ENCODE measurements around the gene CLIC2.
"Not testable (repeated sequence)": the region's sequence is repeated elsewhere in the genome, so short reads cannot be mapped to it uniquely, and the experiment has no call there.

The CLIC2 gene

DNA sequence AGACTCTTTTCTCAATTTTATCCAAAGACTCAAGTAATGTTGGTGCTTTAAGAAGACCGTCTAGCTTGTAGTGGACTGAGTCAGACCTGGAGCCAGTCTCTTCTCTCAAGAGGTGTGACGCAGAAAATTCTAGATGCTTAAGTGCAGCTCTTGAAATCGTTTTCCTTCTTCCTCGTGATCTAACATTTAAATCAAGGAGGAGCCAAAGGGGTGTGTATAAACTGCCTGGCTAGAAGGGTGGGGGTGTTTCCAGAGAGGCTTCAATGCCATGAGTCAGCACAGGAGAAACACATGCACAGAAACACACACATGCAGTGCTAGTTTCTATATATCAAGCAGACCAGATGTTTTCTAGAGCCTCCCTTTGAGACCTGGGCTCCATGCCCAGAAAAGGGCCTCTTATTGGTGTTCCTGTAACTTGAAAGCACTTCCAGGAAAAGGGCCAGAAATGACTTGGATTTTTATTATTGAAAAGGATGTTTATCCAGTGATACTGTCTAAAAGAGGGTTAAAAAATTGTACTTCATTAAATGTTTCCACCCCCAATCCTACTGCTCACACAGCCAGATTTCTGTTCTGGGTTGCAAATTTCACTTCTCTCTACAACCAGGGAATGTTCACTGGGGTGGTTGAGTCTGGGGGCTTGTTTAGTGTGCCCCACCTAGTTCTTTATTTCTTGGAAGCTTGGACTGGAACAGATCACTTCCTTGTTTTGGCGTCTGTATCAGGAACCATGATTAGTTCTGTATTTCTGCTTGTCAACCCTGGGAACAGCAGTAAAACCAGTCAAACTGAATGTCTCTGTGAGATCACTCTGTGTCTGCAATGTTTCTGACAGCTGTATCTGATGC lies at the start of gene CLIC2:
Gene CLIC2, minus strand, starts transcription at position 129 of the 851 bp plus-strand sequence. CDS start 187 bp downstream, outside the sequence.
- no peak for DNase-seq

GRCh38 chrX:155382529-155382967 lies 48.1 kb upstream of the CLIC2 start:
- not testable (repeated sequence) for DNase-seq

- not testable (repeated sequence) for DNase-seq
These were observed 47.6 kb upstream of the CLIC2 start, which contains the start of gene F8A2 for GRCh38 chrX:155381843-155382528. F8A2 (plus strand) TSS chrX:155382095; CDS start chrX:155382115, 20 bp downstream.

- not testable (repeated sequence) for DNase-seq
These were observed 45.4 kb upstream of the CLIC2 start for GRCh38 chrX:155379802-155380201.

- DNase-seq, result not testable (repeated sequence)
These were observed 39.5 kb upstream of the CLIC2 start for GRCh38 chrX:155373777-155374458.

DNA sequence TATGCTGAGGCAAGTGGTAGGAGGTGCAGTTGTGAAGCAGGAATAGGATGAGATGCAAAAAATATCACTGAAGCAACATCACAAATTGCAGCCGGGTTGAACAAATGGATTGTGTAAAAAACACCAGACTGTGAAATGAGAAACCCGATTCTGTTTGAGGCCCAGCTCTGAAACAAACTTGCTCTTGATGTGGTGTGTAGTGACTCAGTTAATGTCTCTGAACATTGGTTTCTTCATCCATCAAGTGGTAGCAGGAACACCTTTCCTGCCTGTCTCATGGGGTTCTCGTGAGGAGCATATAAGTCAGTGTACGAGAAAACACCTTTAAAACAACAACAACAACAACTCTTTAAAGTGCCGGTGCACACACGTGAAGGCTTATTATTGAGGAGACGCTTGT lies 29.3 kb upstream of the CLIC2 start:
- DNase-seq, result not testable (repeated sequence)

- not testable (repeated sequence) for DNase-seq
These were observed 15.0 kb upstream of the CLIC2 start for GRCh38 chrX:155349448-155349847.

DNA sequence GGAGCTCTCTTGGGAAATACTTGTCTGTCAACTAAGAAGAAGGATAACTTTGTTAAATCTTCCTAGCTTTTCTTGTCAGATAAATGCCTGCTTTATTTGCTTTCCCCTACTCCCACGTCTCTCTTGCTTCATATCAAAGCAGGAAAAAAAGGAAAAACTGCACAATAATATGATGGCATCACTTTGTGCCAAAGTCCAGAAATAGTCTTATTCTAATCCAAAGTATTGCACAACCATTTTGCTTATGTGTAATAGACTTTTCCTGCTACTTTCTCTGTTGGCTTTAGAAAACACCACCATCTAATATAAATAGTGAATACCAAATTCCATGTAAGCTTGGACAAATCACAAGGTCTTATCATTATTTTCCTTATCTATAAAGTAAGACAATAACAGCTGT lies 11.3 kb upstream of the CLIC2 start:
- DNase-seq, result not testable (repeated sequence)

- DNase-seq, result not testable (repeated sequence)
These were observed 911 bp upstream of the CLIC2 start for GRCh38 chrX:155335337-155335712.

DNA sequence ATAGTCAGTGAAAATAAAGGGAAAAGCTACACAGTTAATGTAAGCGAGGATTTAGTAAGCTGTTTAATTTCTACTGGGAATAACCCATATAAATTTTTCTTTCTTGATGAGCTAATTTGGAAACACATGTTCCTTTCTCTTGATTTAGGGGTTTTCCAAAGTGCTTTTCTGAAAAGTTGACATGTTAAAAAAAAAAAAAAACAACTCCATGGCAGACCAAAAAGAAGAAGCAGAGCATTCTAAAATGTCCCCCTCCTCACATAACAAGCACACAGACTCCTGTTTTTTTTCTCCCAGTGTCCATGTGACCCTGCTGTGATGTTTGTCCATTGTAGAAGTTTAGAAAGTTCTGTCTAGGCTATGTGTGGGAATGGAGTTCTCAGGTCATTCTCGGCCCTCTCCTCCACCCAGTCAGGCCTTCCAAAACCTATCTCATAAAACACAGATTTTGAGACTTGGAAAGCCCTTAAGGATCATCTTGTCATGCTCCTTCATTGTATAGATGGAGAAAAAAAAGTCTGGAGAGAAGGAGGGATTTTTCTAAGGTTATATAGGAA lies 792 bp downstream of the CLIC2 start:
- no peak for DNase-seq

DNA sequence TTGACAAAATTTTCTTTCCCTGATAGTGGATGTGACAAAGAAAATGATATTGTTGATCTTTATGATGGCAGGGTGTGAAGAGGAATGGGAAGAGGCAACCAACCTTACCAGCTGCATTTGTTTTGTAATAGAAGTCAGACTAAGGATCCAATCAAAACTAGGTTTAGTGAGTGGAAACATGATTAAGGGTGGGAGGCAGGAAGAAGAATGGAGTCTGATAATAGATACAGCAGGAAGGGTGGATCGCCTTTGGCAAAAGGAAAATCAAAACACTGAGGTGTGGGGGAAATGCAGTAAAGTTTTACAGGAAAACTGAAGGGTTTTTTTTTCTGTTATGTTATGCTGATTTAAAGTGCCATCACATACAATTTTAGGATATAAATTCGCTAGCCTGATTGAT lies 3.4 kb downstream of the CLIC2 start:
- no peak for DNase-seq

- DNase-seq, result no peak
These were observed 5.1 kb downstream of the CLIC2 start for GRCh38 chrX:155329293-155329692.

DNA sequence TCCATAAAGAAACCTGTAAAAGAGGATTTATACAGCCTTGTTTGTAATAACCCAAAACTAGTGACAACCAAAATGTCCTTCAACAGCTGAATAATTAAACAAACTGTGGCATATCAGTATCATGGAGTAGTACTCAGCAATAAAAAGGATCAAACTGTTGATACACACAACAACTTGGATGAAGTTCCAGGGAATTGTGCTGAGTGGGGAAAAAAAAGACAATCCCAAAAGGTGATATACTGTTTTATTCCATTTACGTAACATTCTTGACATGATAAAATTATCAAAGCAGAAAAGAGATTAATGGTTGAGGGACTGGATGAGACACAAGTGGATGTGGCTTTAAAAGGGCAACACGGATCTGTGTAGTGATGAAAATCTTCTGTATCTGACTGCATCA lies 7.8 kb downstream of the CLIC2 start:
- no peak for DNase-seq

GRCh38 chrX:155314260-155314659 lies 20.2 kb downstream of the CLIC2 start:
- DNase-seq, result no peak

GRCh38 chrX:155313766-155314165 lies 20.6 kb downstream of the CLIC2 start:
- no peak for DNase-seq

GRCh38 chrX:155293771-155294170 lies 40.6 kb downstream of the CLIC2 start:
- DNase-seq, result no peak

DNA sequence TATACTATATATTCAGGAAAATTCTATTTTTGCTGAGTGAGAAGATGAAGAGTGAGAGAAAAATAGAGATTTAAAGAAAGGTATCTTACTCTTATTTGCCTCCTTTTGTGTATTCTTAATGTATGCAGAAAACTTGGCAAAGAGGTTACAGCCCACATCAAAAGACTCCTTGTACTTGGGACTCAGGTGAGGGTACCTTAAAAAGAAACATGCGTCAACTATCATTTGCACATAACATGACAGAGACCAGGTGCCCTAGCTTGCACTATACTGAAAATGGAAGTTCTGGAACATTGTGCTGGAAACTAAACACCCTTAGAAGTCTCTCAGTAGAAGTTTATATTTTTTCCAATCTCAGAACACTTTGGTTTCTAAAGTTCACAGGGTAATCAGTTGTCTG lies 54.5 kb downstream of the CLIC2 start:
- no peak for DNase-seq

DNA sequence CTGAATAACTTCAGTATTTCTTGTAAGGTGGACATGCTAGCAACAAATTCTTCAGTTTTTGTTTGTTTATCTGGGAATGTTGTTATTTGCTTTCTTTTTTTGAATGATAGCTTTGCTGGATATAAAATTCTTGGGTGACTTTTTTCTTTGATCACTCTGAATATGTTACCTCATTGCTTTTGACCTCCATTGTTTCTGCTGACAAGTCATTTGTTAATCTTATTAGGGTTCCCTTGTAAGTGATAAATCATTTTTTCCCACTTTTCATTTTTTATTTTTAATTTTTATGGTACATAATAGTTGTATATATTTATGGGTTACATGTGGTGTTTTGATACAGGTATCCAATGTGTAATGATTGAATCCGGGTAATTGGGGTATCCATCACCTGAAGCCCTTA lies 63.4 kb downstream of the CLIC2 start:
- DNase-seq, result no peak

DNA sequence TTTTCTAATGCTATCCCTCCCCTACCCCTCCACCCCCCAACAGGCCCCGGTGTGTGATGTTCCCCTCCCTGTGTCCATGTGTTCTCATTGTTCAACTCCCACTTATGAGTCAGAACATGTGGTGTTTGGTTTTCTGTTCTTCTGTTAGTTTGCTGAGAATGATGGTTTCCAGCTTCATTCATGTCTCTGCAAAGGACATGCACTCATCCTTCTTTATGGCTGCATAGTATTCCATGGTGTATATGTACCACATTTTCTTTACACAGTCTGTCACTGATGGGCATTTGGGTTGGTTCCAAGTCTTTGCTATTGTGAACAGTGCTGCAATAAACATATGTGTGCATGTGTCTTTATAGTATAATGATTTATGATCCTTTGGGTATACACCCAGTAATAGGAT lies 66.4 kb downstream of the CLIC2 start:
- DNase-seq, result not testable (repeated sequence)

DNA sequence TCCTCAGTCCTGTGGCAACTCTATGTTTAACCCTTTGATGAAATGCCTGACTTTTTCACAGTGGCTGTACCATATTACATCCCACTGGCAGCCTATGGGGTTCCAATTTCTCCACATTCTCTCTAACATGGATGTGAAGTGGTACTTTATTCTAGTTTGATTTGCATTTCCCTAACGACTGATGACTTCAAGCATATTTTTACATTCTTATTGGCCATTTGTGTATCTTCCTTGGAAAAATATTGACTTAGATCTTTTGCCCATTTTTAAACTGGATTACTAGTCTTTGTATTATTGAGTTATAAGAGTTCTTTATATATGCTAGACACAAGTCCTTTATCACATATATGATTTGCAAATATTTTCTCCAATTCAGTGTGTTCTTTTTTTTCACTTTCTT lies 68.0 kb downstream of the CLIC2 start:
- DNase-seq, result no peak

DNA sequence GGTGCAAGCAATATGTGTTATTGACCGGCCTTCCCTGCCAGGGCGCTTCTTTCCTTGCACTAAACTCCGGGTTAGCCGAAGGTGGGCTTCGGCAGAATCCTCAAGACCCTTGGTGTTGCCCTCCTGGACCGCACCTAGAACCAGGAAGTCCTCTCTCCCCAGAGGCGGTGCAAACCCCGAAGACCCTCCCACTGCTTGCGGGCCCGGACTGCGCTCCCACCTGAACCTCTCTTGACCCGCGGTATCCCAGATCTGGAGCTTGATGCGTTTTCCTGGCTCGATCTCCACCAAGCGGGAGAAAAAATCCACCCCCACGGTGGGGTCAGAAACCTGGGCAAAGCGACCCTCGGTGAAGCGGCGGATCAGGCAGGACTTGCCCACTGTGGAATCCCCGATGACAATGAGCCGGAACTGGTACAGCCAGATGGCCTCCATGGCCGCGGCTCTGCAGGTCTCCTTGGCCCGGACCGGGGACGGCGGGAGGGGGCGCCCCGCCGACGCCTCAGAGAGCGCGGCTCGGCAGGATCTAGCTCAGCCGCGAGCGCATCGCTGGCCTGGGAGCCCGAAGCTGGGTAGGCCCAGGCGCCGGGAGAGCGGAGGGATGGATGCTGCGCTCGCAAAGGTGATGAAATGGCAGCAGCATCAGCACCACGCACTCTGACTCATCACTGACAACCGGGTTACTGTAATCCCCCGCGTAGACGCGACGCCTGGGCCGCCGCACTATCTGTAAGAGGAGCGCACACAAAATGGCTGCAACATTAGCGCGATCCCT lies 70.4 kb downstream of the CLIC2 start, which contains the start of gene RAB39B:
Gene RAB39B, minus strand, starts transcription at position 638 of the 775 bp plus-strand sequence. Its CDS starts 203 bp downstream, at position 435.
- DNase-seq, result peak; percentile 45

Measured in NCI-H524 treated with DMSO at 0.1 percent for 48 hours (cell line).